IMR-90 (cell line): ENCODE measurements around the gene POLR1C. TPM values are rescaled to one million over a fixed set of nuclear protein-coding genes. Genes with fewer than 3 reads are reported as not detected.

Source experiments
- ATAC-seq: fragments of 200-7000 bp; cut with Tn5 transposase; 2 replicates; pipeline ENCODE4 v1.9.1; 2020; ENCODE audit warnings: low read depth, mild to moderate bottlenecking, moderate library complexity
- BruUV-seq: library from RNA; stranded (reverse); fragments of 400-500 nt; replicated peaks from 2 replicates; lab custom pipeline; 2021; lab: Mats Ljungman, UMichigan
- CTCF ChIA-PET: fragments of 300-600 bp; formaldehyde crosslinking; extraction: SDS; loops from one replicate; lab custom pipeline; 2021; ENCODE audit warnings: antibody characterized with exemption; lab: Yijun Ruan, JAX
- POLR2A ChIA-PET: fragments of 300-600 bp; sonication (Branson Sonifier 250); formaldehyde crosslinking; loops from one replicate; lab custom pipeline; 2022; ENCODE audit warnings: antibody characterized with exemption; ENCODE audit not compliant: unreplicated experiment; lab: Charles Lee
- DNase-seq: peaks from one replicate; pipeline ENCODE4 v3.0.0; 2013
- H2AFZ ChIP-seq: replicated peaks from 2 replicates; pipeline ENCODE3; 2013; ENCODE audit warnings: low read length, mild to moderate bottlenecking; ENCODE audit not compliant: poor library complexity
- H2AK5ac ChIP-seq: 2 replicates; pipeline ENCODE4 v1.6.1; 2013; ENCODE audit warnings: low read depth, low read length, inconsistent platforms
- H2AK9ac ChIP-seq: replicated peaks from 2 replicates; pipeline ENCODE3; 2013; ENCODE audit warnings: mild to moderate bottlenecking, low read depth, low read length, moderate library complexity; ENCODE audit not compliant: poor library complexity
- H2BK120ac ChIP-seq: 2 replicates; pipeline ENCODE4 v1.6.1; 2013; ENCODE audit warnings: low read depth, low read length, inconsistent platforms
- H2BK15ac ChIP-seq: 3 replicates; pipeline ENCODE4 v1.6.1; 2013; ENCODE audit warnings: low read depth, low read length, inconsistent platforms
- H2BK20ac ChIP-seq: 2 replicates; pipeline ENCODE4 v1.6.1; 2013; ENCODE audit warnings: low read depth, mild to moderate bottlenecking, inconsistent platforms, low read length, moderate library complexity
- H2BK5ac ChIP-seq: 2 replicates; pipeline ENCODE4 v1.6.1; 2013; ENCODE audit warnings: mild to moderate bottlenecking, low read depth, low read length, inconsistent platforms; ENCODE audit not compliant: poor library complexity, severe bottlenecking
- H3K14ac ChIP-seq: replicated peaks from 2 replicates; pipeline ENCODE4 v1.6.1; 2013; ENCODE audit warnings: low read depth, low read length, inconsistent platforms
- H3K18ac ChIP-seq: 2 replicates; pipeline ENCODE4 v1.6.1; 2013; ENCODE audit warnings: low read depth, low read length, control low read depth
- H3K23ac ChIP-seq: 2 replicates; pipeline ENCODE4 v1.6.1; 2013; ENCODE audit warnings: low read depth, low read length, inconsistent platforms
- H3K27ac ChIP-seq: 2 replicates; pipeline ENCODE4 v1.5.1; 2013; ENCODE audit warnings: mild to moderate bottlenecking, control low read depth, low read length; ENCODE audit not compliant: insufficient read depth
- H3K27me3 ChIP-seq: 2 replicates; pipeline ENCODE4 v1.6.1; 2013; ENCODE audit warnings: low read length; ENCODE audit not compliant: control insufficient read depth, insufficient read depth
- H3K36me3 ChIP-seq: 2 replicates; pipeline ENCODE4 v1.6.1; 2013; ENCODE audit warnings: low read length, mixed read lengths; ENCODE audit not compliant: control insufficient read depth, insufficient read depth
- H3K4ac ChIP-seq: 2 replicates; pipeline ENCODE4 v1.6.1; 2013; ENCODE audit warnings: low read depth, low read length, inconsistent platforms
- H3K4me1 ChIP-seq: 2 replicates; pipeline ENCODE4 v1.6.1; 2013; ENCODE audit warnings: low read length, mixed read lengths; ENCODE audit not compliant: control insufficient read depth, insufficient read depth
- H3K4me2 ChIP-seq: 2 replicates; pipeline ENCODE4 v1.6.1; 2013; ENCODE audit warnings: low read depth, mild to moderate bottlenecking, control low read depth, low read length, moderate library complexity
- H3K4me3 ChIP-seq: 2 replicates; pipeline ENCODE4 v1.5.1; 2013; ENCODE audit warnings: low read depth, mild to moderate bottlenecking, control low read depth, low read length, moderate library complexity; ENCODE audit not compliant: insufficient read depth
- H3K56ac ChIP-seq: 2 replicates; pipeline ENCODE4 v1.6.1; 2013; ENCODE audit warnings: low read length, inconsistent platforms; ENCODE audit not compliant: insufficient read depth; ENCODE audit errors: extremely low read depth
- H3K79me1 ChIP-seq, 2 experiments: 2 replicates each; pipeline ENCODE4 v1.6.1; 2013; ENCODE audit warnings: low read length in 2 of 2, inconsistent platforms in 1 of 2, low read depth in 1 of 2
- H3K9ac ChIP-seq: 2 replicates; pipeline ENCODE4 v1.6.1; 2013; ENCODE audit warnings: low read depth, low read length, control low read depth
- H3K9me1 ChIP-seq: 2 replicates; pipeline ENCODE4 v1.6.1; 2013; ENCODE audit warnings: low read length, inconsistent platforms; ENCODE audit not compliant: insufficient read depth
- H3K9me3 ChIP-seq: 2 replicates; pipeline ENCODE4 v1.6.1; 2013; ENCODE audit warnings: low read length; ENCODE audit not compliant: control insufficient read depth, insufficient read depth
- H4K20me1 ChIP-seq: 2 replicates; pipeline ENCODE4 v1.6.1; 2013; ENCODE audit warnings: low read length, inconsistent platforms; ENCODE audit not compliant: insufficient read depth
- H4K5ac ChIP-seq: 2 replicates; pipeline ENCODE4 v1.6.1; 2013; ENCODE audit warnings: mild to moderate bottlenecking, low read depth, low read length, control low read depth
- H4K8ac ChIP-seq, 2 experiments: 2 replicates each; pipeline ENCODE4 v1.6.1; 2013; ENCODE audit warnings: low read depth in 2 of 2, low read length in 2 of 2, control low read depth in 1 of 2, inconsistent platforms in 1 of 2
- H4K91ac ChIP-seq: 2 replicates; pipeline ENCODE4 v1.6.1; 2013; ENCODE audit warnings: low read depth, low read length, inconsistent platforms; ENCODE audit not compliant: insufficient read depth
- BHLHE40 ChIP-seq: fragments of 150-350 bp; IDR thresholded peaks from 2 replicates; pipeline ENCODE4 v1.6.1; 2016; ENCODE audit warnings: mild to moderate bottlenecking, low read depth, low read length
- CEBPB ChIP-seq: IDR thresholded peaks from 2 replicates; pipeline ENCODE4 v1.6.1; 2012; ENCODE audit warnings: low read depth, low read length, improper control_type of control experiment
- CHD1 ChIP-seq: IDR thresholded peaks from 2 replicates; pipeline ENCODE4 v1.6.1; 2012; ENCODE audit warnings: low read depth, low read length, improper control_type of control experiment
- FOS ChIP-seq: fragments of 150-350 bp; IDR thresholded peaks from 2 replicates; pipeline ENCODE4 v1.6.1; 2016; ENCODE audit warnings: low read depth, low read length
- MAFK ChIP-seq: IDR thresholded peaks from 2 replicates; pipeline ENCODE4 v1.6.1; 2012; ENCODE audit warnings: low read depth, low read length, improper control_type of control experiment
- MAZ ChIP-seq: IDR thresholded peaks from 2 replicates; pipeline ENCODE4 v1.6.1; 2012; ENCODE audit warnings: low read depth, mild to moderate bottlenecking, low read length, improper control_type of control experiment, moderate library complexity, borderline replicate concordance
- MXI1 ChIP-seq: IDR thresholded peaks from 2 replicates; pipeline ENCODE4 v1.6.1; 2012; ENCODE audit warnings: low read depth, mild to moderate bottlenecking, low read length, moderate library complexity, borderline replicate concordance
- NFE2L2 ChIP-seq: fragments of 150-350 bp; IDR thresholded peaks from 2 replicates; pipeline ENCODE4 v1.6.1; 2016; ENCODE audit warnings: low read depth, mild to moderate bottlenecking, low read length
- POLR2A ChIP-seq: IDR thresholded peaks from 2 replicates; pipeline ENCODE4 v1.6.1; 2012; ENCODE audit warnings: mild to moderate bottlenecking, low read depth, low read length
- RCOR1 ChIP-seq: IDR thresholded peaks from 2 replicates; pipeline ENCODE4 v1.6.1; 2012; ENCODE audit warnings: mild to moderate bottlenecking, low read length, improper control_type of control experiment; ENCODE audit not compliant: insufficient replicate concordance
- RFX5 ChIP-seq: IDR thresholded peaks from 2 replicates; pipeline ENCODE4 v1.8.0; 2012; ENCODE audit warnings: low read depth, mild to moderate bottlenecking, low read length, moderate library complexity
- SMC3 ChIP-seq: fragments of 150-350 bp; IDR thresholded peaks from 2 replicates; pipeline ENCODE4 v1.6.1; 2016; ENCODE audit warnings: low read depth, mild to moderate bottlenecking, antibody characterized with exemption, low read length, moderate library complexity
- WGBS, 2 experiments: methylation state at CpG; one replicate each; pipeline versions ENCODE4 v1.1.5 to v1.1.7; 2013; ENCODE audit warnings: missing lambda C conversion rate in 2 of 2; ENCODE audit not compliant: insufficient read length in 1 of 2; ENCODE audit errors: extremely low coverage in 2 of 2; 5-methylcytosine and 5-hydroxymethylcytosine counted together
- dilution Hi-C: fragments of 300-500 bp; cut with HindIII; formaldehyde crosslinking; loops from one replicate; pipeline ENCODE4 v1.14.3; 2018; ENCODE audit warnings: low sequenced_read_pairs; ENCODE audit not compliant: unreplicated experiment
- in situ Hi-C: fragments of 300-500 bp; cut with MboI; formaldehyde crosslinking; loops from 3 replicates; pipeline ENCODE4 v1.14.3; 2019; ENCODE audit warnings: low sequenced_read_pairs, inconsistent platforms, mixed read lengths
- intact Hi-C: fragments of 100-400 bp; cut with micrococcal nuclease; formaldehyde crosslinking; loops from 2 replicates; pipeline ENCODE4 v1.10.0; 2022
- polyA plus RNA-seq, 3 experiments: library from polyadenylated mRNA; depleted of rRNA; stranded (reverse); fragments of >200 nt; gene quantifications; 2 replicates each; pipeline ENCODE4 v1.2.3, GENCODE V29; 2012; ENCODE audit warnings: low replicate concordance in 1 of 3
- total RNA-seq: library from RNA; depleted of rRNA; stranded (reverse); fragments of >200 nt; gene quantifications from 2 replicates; pipeline ENCODE4 v1.2.3, GENCODE V29; 2012
- TF ChIP-seq, protein P1 (sequence below): fragments of 150-350 bp; IDR thresholded peaks from 2 replicates; pipeline ENCODE4 v1.6.1; 2016; ENCODE audit warnings: low read depth, mild to moderate bottlenecking, low read length, moderate library complexity, borderline replicate concordance

The POLR1C gene
- total and polyA plus RNA-seq, 2 of the 4 experiments (the other 2 are of a cell fraction): 46.1 to 72.6 TPM

DNA sequence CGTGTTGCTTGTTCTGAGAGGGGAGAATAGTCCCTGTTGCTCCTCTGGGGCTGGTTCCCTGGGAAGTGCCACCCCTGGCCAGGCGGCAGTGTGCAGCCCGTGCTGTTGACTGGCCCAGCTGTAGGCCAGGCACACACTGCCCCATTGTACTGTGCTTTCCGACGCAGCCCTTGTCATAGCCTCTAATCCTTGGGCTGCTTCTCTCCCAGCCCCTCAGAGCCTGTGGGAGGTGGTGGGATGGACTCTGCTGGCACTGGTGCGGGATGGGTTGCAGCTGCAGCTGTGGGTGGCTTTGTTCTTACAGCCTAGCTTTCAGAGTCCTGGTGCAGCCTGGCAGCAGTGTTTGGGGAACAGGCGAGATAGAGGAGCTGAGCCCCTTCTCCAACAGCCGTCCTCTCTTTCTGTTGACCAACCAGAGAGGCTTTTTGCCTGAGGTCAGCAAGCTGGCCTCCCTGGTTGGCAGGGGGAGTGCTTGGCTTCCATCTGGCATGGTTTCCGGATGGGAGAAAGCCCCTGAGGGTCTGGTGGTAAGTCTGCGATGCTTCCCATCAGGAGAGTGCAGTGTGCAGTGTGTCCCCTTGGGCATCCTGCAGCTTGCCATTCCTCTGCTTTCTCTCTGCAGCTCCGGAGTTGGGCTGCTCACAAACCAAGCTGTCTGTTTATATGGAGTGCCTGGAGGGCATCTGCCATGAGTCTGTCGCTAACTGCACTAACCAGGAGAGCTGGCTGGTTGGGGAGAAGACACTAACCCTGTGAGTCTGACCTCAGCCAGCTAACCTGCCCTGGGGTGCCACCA, 27.4 kb upstream of the POLR1C start:
- Histone ChIP-seq H4K8ac (no peak overlapping the region), H3K4me1 (peaks cover 18% of the 10 kb centered on the region), H2BK5ac (no peak overlapping the region), H3K23ac (no peak overlapping the region), H2BK15ac (no peak overlapping the region), H3K9ac (no peak overlapping the region; the same call in 1 of the 2 replicates), H3K27me3 (no peaks in the 10 kb centered on the region), H2AFZ (no peak overlapping the region), H4K91ac (no peak overlapping the region), H3K79me1 (peaks cover 36 to 73% of the 10 kb centered on the region in 2 experiments), H3K4me3 (no peak overlapping the region), H2AK9ac (no peak overlapping the region), H4K5ac (no peak overlapping the region), H3K9me1 (peaks cover 44% of the 10 kb centered on the region), H2AK5ac (no peak overlapping the region), H3K36me3 (peaks cover 1% of the 10 kb centered on the region), H3K18ac (no peak overlapping the region), H3K9me3 (no peaks in the 10 kb centered on the region), H3K14ac (no peak overlapping the region), H2BK20ac (no peak overlapping the region), H3K27ac (no peak overlapping the region), H3K4me2 (no peak overlapping the region), H2BK120ac (no peak overlapping the region), H4K20me1 (peaks cover 22% of the 10 kb centered on the region; the same call in 1 of the 2 replicates), H3K4ac (peak overlapping the region; percentile 9; the same call in 1 of the 2 replicates), H3K56ac (no peak overlapping the region)
- CTCF ChIA-PET: no interaction called here
- intact Hi-C loops (no loop called here), in situ Hi-C loops (loop anchor here (5.0 to 10.0 kb wide), 2 partner anchors 45 to 232 kb away; no protein-coding TSS in a partner anchor), dilution Hi-C loops (no loop called here)
- DNase-seq: no peak
- TF ChIP-seq RFX5 (no peak), FOS (no peak), SMC3 (no peak), MXI1 (no peak), CEBPB (no peak), NFE2L2 (no peak), BHLHE40 (no peak), MAZ (no peak), RCOR1 (no peak), MAFK (no peak), POLR2A (no peak), CHD1 (no peak)
- TF ChIP-seq, protein P1, sequence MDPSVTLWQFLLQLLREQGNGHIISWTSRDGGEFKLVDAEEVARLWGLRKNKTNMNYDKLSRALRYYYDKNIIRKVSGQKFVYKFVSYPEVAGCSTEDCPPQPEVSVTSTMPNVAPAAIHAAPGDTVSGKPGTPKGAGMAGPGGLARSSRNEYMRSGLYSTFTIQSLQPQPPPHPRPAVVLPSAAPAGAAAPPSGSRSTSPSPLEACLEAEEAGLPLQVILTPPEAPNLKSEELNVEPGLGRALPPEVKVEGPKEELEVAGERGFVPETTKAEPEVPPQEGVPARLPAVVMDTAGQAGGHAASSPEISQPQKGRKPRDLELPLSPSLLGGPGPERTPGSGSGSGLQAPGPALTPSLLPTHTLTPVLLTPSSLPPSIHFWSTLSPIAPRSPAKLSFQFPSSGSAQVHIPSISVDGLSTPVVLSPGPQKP: no peak
- BruUV-seq: no TSS peak
- POLR2A ChIA-PET: no interaction called here
- 96% methylated on average over 4 of the region's 12 CpGs; no CpG with 5 or more reads in 1 of the 2 experiments for WGBS, 2 experiments
- no peak for ATAC-seq
